HL-60/S4 treated with phorbol 12-myristate 13-acetate at 8.2 ng/mL for 4 days and 3 days (cell line): ENCODE measurements around the gene FOXC2.

Experiments
- in situ Hi-C: fragments of 300-500 bp; cut with MboI; formaldehyde crosslinking; loops from 2 replicates; pipeline ENCODE4 v1.15.0; 2022; ENCODE audit warnings: low sequenced_read_pairs

The FOXC2 gene

DNA sequence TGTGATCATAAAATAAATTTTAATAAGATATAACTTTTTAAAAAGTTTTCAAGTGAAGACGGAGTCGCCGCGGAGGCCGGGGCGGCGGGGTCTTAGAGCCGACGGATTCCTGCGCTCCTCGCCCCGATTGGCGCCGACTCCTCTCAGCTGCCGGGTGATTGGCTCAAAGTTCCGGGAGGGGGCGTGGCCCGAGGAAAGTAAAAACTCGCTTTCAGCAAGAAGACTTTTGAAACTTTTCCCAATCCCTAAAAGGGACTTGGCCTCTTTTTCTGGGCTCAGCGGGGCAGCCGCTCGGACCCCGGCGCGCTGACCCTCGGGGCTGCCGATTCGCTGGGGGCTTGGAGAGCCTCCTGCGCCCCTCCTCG lies at the start of gene FOXC2:
TSS of gene FOXC2 (plus strand) at position 229 of the 365 bp plus-strand sequence. CDS start 507 bp downstream, outside the sequence.
- in situ Hi-C loops: no loop called here

DNA sequence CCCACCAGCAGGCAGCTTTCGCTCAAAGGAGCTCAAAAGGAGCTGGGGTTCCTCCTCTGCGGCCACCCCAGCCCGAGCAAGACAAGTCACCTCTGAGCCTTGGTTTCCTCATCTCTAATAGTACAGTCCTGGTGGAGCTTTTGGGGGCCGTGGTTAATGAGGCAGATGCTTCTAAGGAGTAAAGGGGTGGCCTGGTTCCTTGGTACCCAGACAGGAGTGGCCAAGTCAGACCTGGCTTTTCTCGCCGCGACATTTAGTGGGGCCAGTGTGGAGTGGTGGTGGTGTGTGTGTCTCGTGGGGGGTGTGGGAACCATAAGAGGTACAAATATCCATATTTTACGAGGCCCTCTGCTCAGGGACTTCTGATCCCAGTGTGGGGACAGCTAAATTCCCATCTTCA lies 49.6 kb upstream of the FOXC2 start:
- in situ Hi-C loops: loop anchor here (25.0 kb wide), 1 partner anchor 430 kb away; no protein-coding TSS in a partner anchor

GRCh38 chr16:86517652-86518258 lies 48.9 kb upstream of the FOXC2 start:
- in situ Hi-C loops: loop anchor here (25.0 kb wide), 1 partner anchor 430 kb away; no protein-coding TSS in a partner anchor

DNA sequence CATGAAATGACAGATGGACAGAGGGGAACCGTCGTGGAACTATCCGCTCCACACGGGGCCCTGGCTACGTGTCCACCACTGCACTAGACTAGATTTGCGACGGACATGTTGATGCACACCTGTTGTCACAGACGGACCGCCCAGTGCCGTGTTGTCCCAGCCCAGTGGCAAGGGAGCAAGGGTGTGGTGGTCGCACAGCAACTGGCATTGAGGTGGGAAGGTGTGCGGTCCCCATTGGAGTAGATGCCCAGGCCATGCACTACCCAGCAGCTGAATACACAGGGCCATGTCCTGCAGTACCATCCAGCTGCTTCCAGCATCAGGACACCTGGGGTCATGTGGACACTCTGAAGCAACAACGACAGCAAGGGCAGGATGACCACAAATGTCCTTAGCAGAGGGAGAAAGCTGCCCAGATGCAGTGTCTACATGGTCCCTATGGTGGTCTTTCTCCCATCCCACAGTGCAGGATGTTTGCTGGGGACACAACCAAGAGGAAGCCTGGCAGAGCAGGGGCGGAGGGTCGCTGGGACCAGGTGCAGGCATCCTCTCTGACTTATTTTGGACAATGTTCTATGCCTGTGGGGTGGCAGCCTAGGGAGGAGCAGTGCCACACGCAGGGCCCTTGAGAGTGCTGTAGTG lies 47.5 kb upstream of the FOXC2 start:
- in situ Hi-C loops: loop anchor here (25.0 kb wide), 1 partner anchor 432 kb away; no protein-coding TSS in a partner anchor

GRCh38 chr16:86519649-86520316 lies 46.8 kb upstream of the FOXC2 start:
- in situ Hi-C loops: loop anchor here (25.0 kb wide), 1 partner anchor 432 kb away; no protein-coding TSS in a partner anchor

- in situ Hi-C loops: loop anchor here (25.0 kb wide), 1 partner anchor 433 kb away; no protein-coding TSS in a partner anchor
These were observed 46.1 kb upstream of the FOXC2 start for GRCh38 chr16:86520317-86521210.

DNA sequence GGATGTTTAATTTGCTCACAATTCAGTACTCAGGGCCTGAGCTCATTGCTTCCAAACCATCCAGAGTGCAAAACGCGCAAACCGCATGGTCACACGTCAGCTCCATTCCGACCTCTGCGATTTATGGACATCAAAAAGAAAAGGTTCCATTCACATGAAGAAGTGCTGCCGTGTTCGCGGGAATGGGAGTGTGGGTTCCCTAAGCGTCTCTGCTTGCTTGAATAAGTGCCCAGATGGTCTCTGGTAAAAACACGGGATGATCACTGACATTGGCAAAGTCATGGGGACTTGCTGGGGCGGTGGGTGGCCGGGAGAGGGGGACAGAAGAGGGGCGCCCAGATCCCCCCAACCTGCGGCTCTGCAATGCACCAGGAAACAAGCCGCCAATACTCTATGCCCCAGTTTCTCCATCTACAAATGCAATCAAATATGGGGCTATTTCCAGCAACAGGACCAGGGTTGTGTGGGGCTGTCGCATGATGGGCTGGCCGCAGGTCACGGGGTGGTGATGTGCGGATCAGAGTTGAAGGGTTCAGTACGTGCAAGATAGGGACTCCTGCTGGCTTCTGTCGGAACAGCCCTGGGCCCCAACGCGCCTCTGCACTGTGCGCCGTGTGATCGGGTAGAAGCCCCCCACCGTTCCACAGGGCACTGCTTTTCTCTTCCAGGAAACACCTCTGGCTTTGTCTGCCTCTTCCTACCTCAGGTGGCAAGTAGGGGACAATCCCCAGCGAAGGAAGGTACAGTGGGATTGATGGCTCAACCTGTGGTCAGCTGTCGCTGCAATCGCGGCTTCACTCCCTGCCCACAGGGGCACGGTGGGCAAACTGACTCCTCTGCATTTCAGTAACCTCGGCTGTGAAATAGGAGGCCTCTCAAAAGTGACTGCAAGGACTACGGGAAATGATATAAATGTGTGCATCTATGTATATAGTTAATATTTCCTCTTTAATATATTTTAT lies 45.1 kb upstream of the FOXC2 start:
- in situ Hi-C loops: loop anchor here (25.0 kb wide), 1 partner anchor 434 kb away; no protein-coding TSS in a partner anchor

DNA sequence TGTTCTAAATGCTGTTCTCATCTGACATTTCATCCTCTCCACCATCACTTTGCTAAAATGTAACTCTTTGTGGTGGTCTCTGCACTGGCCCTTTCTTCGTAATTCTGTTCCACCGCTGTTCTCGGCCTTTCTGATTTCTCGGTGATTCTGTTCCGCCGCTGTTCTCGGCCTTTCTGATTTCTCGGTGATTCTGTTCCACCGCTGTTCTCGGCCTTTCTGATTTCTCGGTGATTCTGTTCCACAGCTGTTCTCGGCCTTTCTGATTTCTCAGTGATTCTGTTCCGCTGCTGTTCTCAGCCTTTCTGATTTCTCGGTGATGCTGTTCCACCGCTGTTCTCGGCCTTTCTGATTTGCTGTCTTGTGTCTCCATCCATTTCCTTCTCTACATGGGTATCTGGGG lies 44.0 kb upstream of the FOXC2 start:
- in situ Hi-C loops: loop anchor here (25.0 kb wide), 1 partner anchor 435 kb away; no protein-coding TSS in a partner anchor

GRCh38 chr16:86523166-86523740 lies 43.4 kb upstream of the FOXC2 start:
- in situ Hi-C loops: loop anchor here (25.0 kb wide), 1 partner anchor 436 kb away; no protein-coding TSS in a partner anchor

- in situ Hi-C loops: loop anchor here (25.0 kb wide), 1 partner anchor 437 kb away; no protein-coding TSS in a partner anchor
These were observed 42.6 kb upstream of the FOXC2 start for GRCh38 chr16:86524029-86524428.

- in situ Hi-C loops: no loop called here
These were observed 40.9 kb upstream of the FOXC2 start for GRCh38 chr16:86525696-86526095.

GRCh38 chr16:86527366-86527765 lies 39.3 kb upstream of the FOXC2 start:
- in situ Hi-C loops: no loop called here

GRCh38 chr16:86528061-86528929 lies 38.3 kb upstream of the FOXC2 start:
- in situ Hi-C loops: no loop called here

DNA sequence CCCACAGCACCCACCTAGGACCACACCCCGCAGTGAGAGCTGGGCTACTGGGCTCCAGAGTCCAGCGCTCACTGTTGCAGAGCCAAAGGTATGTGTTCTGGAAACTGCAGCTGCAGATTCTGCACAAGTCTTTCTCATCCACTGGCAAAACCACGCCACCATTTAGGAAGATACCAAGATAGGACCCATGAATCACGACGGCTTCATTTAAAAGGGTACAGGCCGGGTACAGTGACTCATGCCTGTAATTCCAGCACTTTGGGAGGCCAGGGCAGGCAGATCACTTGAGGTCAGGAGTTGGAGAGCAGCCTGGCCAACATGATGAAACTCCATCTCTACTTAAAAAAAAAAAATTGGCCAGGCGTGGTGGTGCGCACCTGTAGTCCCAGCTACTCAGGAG lies 37.5 kb upstream of the FOXC2 start:
- in situ Hi-C loops: no loop called here

- in situ Hi-C loops: no loop called here
These were observed 36.1 kb upstream of the FOXC2 start for GRCh38 chr16:86530251-86531190.

- in situ Hi-C loops: no loop called here
These were observed 35.5 kb upstream of the FOXC2 start for GRCh38 chr16:86531191-86531545.
